ENCODE results near the gene LINGO3. TPM values are rescaled to one million over a fixed set of nuclear protein-coding genes. Genes with fewer than 3 reads are reported as not detected.

LINGO3 gene
- total and polyA plus RNA-seq, 5 donors from 2014 or later = 0.22 to 5.3 (median 3.5) TPM

- H3K27me3 Mint-ChIP-seq = no peaks in the 10 kb centered on the region
- H3K36me3 ChIP-seq (ENCODE audit: control insufficient read depth, insufficient read depth, low read length) = peaks cover 8% of the 10 kb centered on the region
- peaks cover 5 to 68% (median 33%) of the 10 kb centered on the region in 4 donors for H3K4me1 Mint-ChIP-seq
- no peaks in the 10 kb centered on the region for H3K27me3 ChIP-seq (ENCODE audit: control insufficient read depth, insufficient read depth, low read length)
- no peaks in the 10 kb centered on the region for H3K9me3 Mint-ChIP-seq
- peak; percentile 91 to 93 (median 91) for DNase-seq
- H3K4me3 Mint-ChIP-seq = peak within 1 kb of the TSS; percentile 92 to 99 (median 99)
- H3K4me1 ChIP-seq (ENCODE audit: control insufficient read depth, insufficient read depth, low read length, poor library complexity, severe bottlenecking) = peaks cover 28% of the 10 kb centered on the region
- peak within 1 kb of the TSS; percentile 80 for H3K27ac ChIP-seq (ENCODE audit: insufficient read depth, low read length, poor library complexity, severe bottlenecking)
- H3K4me3 ChIP-seq (ENCODE audit: low read depth, low read length) = peak within 1 kb of the TSS; percentile 87
- H3K27ac Mint-ChIP-seq = peak within 1 kb of the TSS; percentile 93 to 99 (median 99)
- ATAC-seq (ENCODE audit: low read depth in 2 of 2) = peak; percentile 79 to 85
- no peaks in the 10 kb centered on the region for H3K9me3 ChIP-seq (ENCODE audit: control insufficient read depth in 2 of 2, low read length in 2 of 2)
- H3K36me3 Mint-ChIP-seq = peaks cover 17% of the 10 kb centered on the region
Observed at GRCh38 chr19:2328401-2329148, 20.6 kb upstream of the LINGO3 start, which contains the start of the genes LSM7 and SPPL2B. Gene LSM7 (minus strand): TSS chr19:2328586. CDS start chr19:2328566, 20 bp downstream. Gene SPPL2B (plus strand): TSS chr19:2328684. CDS start chr19:2328710, 26 bp downstream.

GRCh38 chr19:2327773-2328400, 19.9 kb upstream of the LINGO3 start:
- Histone ChIP-seq H3K27ac (ENCODE audit: insufficient read depth, low read length, poor library complexity, severe bottlenecking) (peak overlapping the region; percentile 80), H3K4me1 (ENCODE audit: control insufficient read depth, insufficient read depth, low read length, poor library complexity, severe bottlenecking) (peaks cover 28% of the 10 kb centered on the region), H3K27me3 (ENCODE audit: control insufficient read depth, insufficient read depth, low read length) (no peaks in the 10 kb centered on the region), H3K9me3 (ENCODE audit: control insufficient read depth in 2 of 2, low read length in 2 of 2) (no peaks in the 10 kb centered on the region), H3K4me3 (ENCODE audit: low read depth, low read length) (peak overlapping the region; percentile 87), H3K36me3 (ENCODE audit: control insufficient read depth, insufficient read depth, low read length) (peaks cover 8% of the 10 kb centered on the region)
- H3K4me3 Mint-ChIP-seq = peak overlapping the region; percentile 92 to 99 (median 99)
- peaks cover 5 to 64% (median 33%) of the 10 kb centered on the region in 4 donors for H3K4me1 Mint-ChIP-seq
- no peaks in the 10 kb centered on the region for H3K27me3 Mint-ChIP-seq
- peak overlapping the region; percentile 93 to 99 (median 99) for H3K27ac Mint-ChIP-seq
- H3K36me3 Mint-ChIP-seq = peaks cover 17% of the 10 kb centered on the region
- DNase-seq (peak; percentile 51 to 95 (median 72)), ATAC-seq (ENCODE audit: low read depth in 2 of 2) (peak; percentile 52 to 57)
- H3K9me3 Mint-ChIP-seq = no peaks in the 10 kb centered on the region

GRCh38 chr19:2326699-2327360, 18.9 kb upstream of the LINGO3 start:
- peaks cover 5 to 57% (median 33%) of the 10 kb centered on the region in 4 donors for H3K4me1 Mint-ChIP-seq
- H3K27ac Mint-ChIP-seq = peak overlapping the region; percentile 71 to 99 (median 83)
- no peaks in the 10 kb centered on the region for H3K27me3 Mint-ChIP-seq
- Histone ChIP-seq H3K9me3 (ENCODE audit: control insufficient read depth in 2 of 2, low read length in 2 of 2) (no peaks in the 10 kb centered on the region), H3K27me3 (ENCODE audit: control insufficient read depth, insufficient read depth, low read length) (no peaks in the 10 kb centered on the region), H3K4me3 (ENCODE audit: low read depth, low read length) (no peak overlapping the region), H3K4me1 (ENCODE audit: control insufficient read depth, insufficient read depth, low read length, poor library complexity, severe bottlenecking) (peaks cover 24% of the 10 kb centered on the region), H3K36me3 (ENCODE audit: control insufficient read depth, insufficient read depth, low read length) (peaks cover 8% of the 10 kb centered on the region), H3K27ac (ENCODE audit: insufficient read depth, low read length, poor library complexity, severe bottlenecking) (peak overlapping the region; percentile 80)
- no peaks in the 10 kb centered on the region for H3K9me3 Mint-ChIP-seq
- no peak for ATAC-seq (ENCODE audit: low read depth in 2 of 2)
- H3K4me3 Mint-ChIP-seq = peak overlapping the region; percentile 92 to 99 (median 99)
- peaks cover 17% of the 10 kb centered on the region for H3K36me3 Mint-ChIP-seq
- DNase-seq = no peak

- Histone ChIP-seq H3K27me3 (ENCODE audit: control insufficient read depth, insufficient read depth, low read length) (no peaks in the 10 kb centered on the region), H3K27ac (ENCODE audit: insufficient read depth, low read length, poor library complexity, severe bottlenecking) (no peak overlapping the region), H3K4me3 (ENCODE audit: low read depth, low read length) (no peak overlapping the region), H3K36me3 (ENCODE audit: control insufficient read depth, insufficient read depth, low read length) (peaks cover 11% of the 10 kb centered on the region), H3K9me3 (ENCODE audit: control insufficient read depth in 2 of 2, low read length in 2 of 2) (no peaks in the 10 kb centered on the region), H3K4me1 (ENCODE audit: control insufficient read depth, insufficient read depth, low read length, poor library complexity, severe bottlenecking) (peaks cover 24% of the 10 kb centered on the region)
- no peaks in the 10 kb centered on the region for H3K27me3 Mint-ChIP-seq
- ATAC-seq (ENCODE audit: low read depth in 2 of 2) = no peak
- H3K4me3 Mint-ChIP-seq = peak overlapping the region; percentile 61 to 99 (median 96)
- H3K27ac Mint-ChIP-seq = peak overlapping the region in 2 of 3 donors; percentile 1 to 79
- DNase-seq = no peak
- H3K4me1 Mint-ChIP-seq = peaks cover 5 to 46% (median 29%) of the 10 kb centered on the region in 4 donors
- H3K36me3 Mint-ChIP-seq = peaks cover 17% of the 10 kb centered on the region
- no peaks in the 10 kb centered on the region for H3K9me3 Mint-ChIP-seq
Observed at GRCh38 chr19:2325281-2326046, 17.5 kb upstream of the LINGO3 start.

- DNase-seq (no peak), ATAC-seq (ENCODE audit: low read depth in 2 of 2) (no peak)
- Mint-ChIP-seq H3K27ac (peak overlapping the region in 2 of 3 donors; percentile 55 to 74), H3K36me3 (peaks cover 17% of the 10 kb centered on the region), H3K9me3 (no peaks in the 10 kb centered on the region), H3K27me3 (no peaks in the 10 kb centered on the region), H3K4me1 (peaks cover 5 to 35% (median 23%) of the 10 kb centered on the region in 4 donors), H3K4me3 (peak overlapping the region in 2 of 4 donors; percentile 44 to 51)
- H3K9me3 ChIP-seq (ENCODE audit: control insufficient read depth in 2 of 2, low read length in 2 of 2) = no peaks in the 10 kb centered on the region
- H3K27ac ChIP-seq (ENCODE audit: insufficient read depth, low read length, poor library complexity, severe bottlenecking) = no peak overlapping the region
- no peak overlapping the region for H3K4me3 ChIP-seq (ENCODE audit: low read depth, low read length)
- no peaks in the 10 kb centered on the region for H3K27me3 ChIP-seq (ENCODE audit: control insufficient read depth, insufficient read depth, low read length)
- H3K4me1 ChIP-seq (ENCODE audit: control insufficient read depth, insufficient read depth, low read length, poor library complexity, severe bottlenecking) = peaks cover 19% of the 10 kb centered on the region
- H3K36me3 ChIP-seq (ENCODE audit: control insufficient read depth, insufficient read depth, low read length) = peaks cover 11% of the 10 kb centered on the region
Observed at GRCh38 chr19:2324220-2324948, 16.4 kb upstream of the LINGO3 start.

GRCh38 chr19:2323707-2324106, 15.8 kb upstream of the LINGO3 start:
- Histone ChIP-seq H3K9me3 (ENCODE audit: control insufficient read depth in 2 of 2, low read length in 2 of 2) (no peaks in the 10 kb centered on the region), H3K36me3 (ENCODE audit: control insufficient read depth, insufficient read depth, low read length) (peaks cover 11% of the 10 kb centered on the region), H3K4me3 (ENCODE audit: low read depth, low read length) (no peak overlapping the region), H3K27ac (ENCODE audit: insufficient read depth, low read length, poor library complexity, severe bottlenecking) (no peak overlapping the region), H3K27me3 (ENCODE audit: control insufficient read depth, insufficient read depth, low read length) (no peaks in the 10 kb centered on the region), H3K4me1 (ENCODE audit: control insufficient read depth, insufficient read depth, low read length, poor library complexity, severe bottlenecking) (peaks cover 12% of the 10 kb centered on the region)
- ATAC-seq (ENCODE audit: low read depth in 2 of 2) (no peak), DNase-seq (no peak)
- Mint-ChIP-seq H3K9me3 (no peaks in the 10 kb centered on the region), H3K27ac (no peak overlapping the region), H3K36me3 (peaks cover 17% of the 10 kb centered on the region), H3K4me1 (peaks cover 5 to 31% (median 19%) of the 10 kb centered on the region in 4 donors), H3K4me3 (no peak overlapping the region), H3K27me3 (no peaks in the 10 kb centered on the region)

All from CD4-positive, CD25-positive, alpha-beta regulatory T cell (primary cell).